Progenitor cell of endocrine pancreas (in vitro differentiated cells): ENCODE measurements around the gene TPCN1. TPM values are rescaled to one million over a fixed set of nuclear protein-coding genes. Genes with fewer than 3 reads are reported as not detected.

Source experiments
- DNase-seq: peaks from one replicate; pipeline ENCODE4 v3.0.0; 2021; ENCODE audit warnings: low spot score; ENCODE audit not compliant: unreplicated experiment
- H3K27ac Mint-ChIP-seq: 2 replicates; pipeline ENCODE4 v1.8.0; 2021; ENCODE audit warnings: mild to moderate bottlenecking, moderate library complexity, mixed read lengths
- H3K27me3 Mint-ChIP-seq: 2 replicates; pipeline ENCODE4 v1.8.0; 2021; ENCODE audit warnings: mixed read lengths
- H3K36me3 Mint-ChIP-seq: 2 replicates; pipeline ENCODE4 v1.8.0; 2022; ENCODE audit warnings: mixed read lengths; ENCODE audit not compliant: insufficient read depth
- H3K4me1 Mint-ChIP-seq: 2 replicates; pipeline ENCODE4 v1.8.0; 2021; ENCODE audit warnings: low read depth, mixed read lengths
- H3K4me3 Mint-ChIP-seq: 2 replicates; pipeline ENCODE4 v1.8.0; 2021; ENCODE audit warnings: low read depth, mild to moderate bottlenecking, moderate library complexity, mixed read lengths
- H3K9me3 Mint-ChIP-seq: 2 replicates; pipeline ENCODE4 v1.8.0; 2021; ENCODE audit warnings: low read depth, mixed read lengths
- CTCF ChIP-seq: fragments of 200-600 bp; sonication (generic); IDR thresholded peaks from one replicate; pipeline ENCODE4 v1.5.0; 2021; ENCODE audit warnings: antibody characterized with exemption, mild to moderate bottlenecking; ENCODE audit not compliant: unreplicated experiment
- microRNA-seq: library from miRNA; unstranded; fragments of <30 nt; microRNA quantifications from one replicate; pipeline ENCODE4 v1.1.0, GENCODE V29; 2020; ENCODE audit warnings: borderline number of aligned reads; ENCODE audit not compliant: unreplicated experiment
- total RNA-seq: library from RNA; stranded (reverse); gene quantifications from 2 replicates; pipeline ENCODE4 v1.2.1, GENCODE V29; 2021

TPCN1 gene
- total RNA-seq, 1 donor from 2014 or later = 34.1 TPM

GRCh38 chr12:113347892-113348291, 126.6 kb downstream of the TPCN1 start:
- H3K4me1 Mint-ChIP-seq = no peaks in the 10 kb centered on the region
- no peak for DNase-seq
- H3K27me3 Mint-ChIP-seq = peaks cover 15% of the 10 kb centered on the region
- no peak overlapping the region for H3K27ac Mint-ChIP-seq
- no peak overlapping the region for H3K4me3 Mint-ChIP-seq
- TF ChIP-seq CTCF = no peak
- no peaks in the 10 kb centered on the region for H3K36me3 Mint-ChIP-seq
- H3K9me3 Mint-ChIP-seq = no peaks in the 10 kb centered on the region

Small RNA genes within 50 kb of the gene (microRNA-seq; reads per million reads assigned to microRNA genes)
- gene MIR6762 = not detected

Other genes starting within 250 kb of the TPCN1 start
- gene OAS2, start 242.9 kb upstream of the TPCN1 start, total RNA-seq = not detected in 2 replicates
- gene DTX1, start 164.7 kb upstream of the TPCN1 start, total RNA-seq = 1.8 TPM in 2 replicates
- 0.36 and 0.46 TPM in 2 replicates for gene RASAL1, start 85.7 kb upstream of the TPCN1 start, total RNA-seq
- not detected in 2 replicates for gene CFAP73, start 71.7 kb upstream of the TPCN1 start, total RNA-seq
- 61.5 and 66.1 TPM in 2 replicates for gene DDX54, start 36.0 kb upstream of the TPCN1 start, total RNA-seq
- gene RITA1, start 35.7 kb upstream of the TPCN1 start, total RNA-seq = 15.6 and 16.2 TPM in 2 replicates
- gene SLC8B1, start 113.6 kb downstream of the TPCN1 start, total RNA-seq = 9.8 and 11.0 TPM in 2 replicates
- 47.7 and 48.0 TPM in 2 replicates for gene PLBD2, start 137.1 kb downstream of the TPCN1 start, total RNA-seq
- not detected in 2 replicates for gene SDS, start 182.4 kb downstream of the TPCN1 start, total RNA-seq
- 14.0 and 17.2 TPM in 2 replicates for gene SDSL, start 200.9 kb downstream of the TPCN1 start, total RNA-seq